Ishikawa (cell line): ENCODE measurements around the gene TINCR.

Experiments
- CEBPB ChIP-seq: IDR thresholded peaks from 2 replicates; pipeline ENCODE4 v1.6.1; 2012
- CREB1 ChIP-seq: IDR thresholded peaks from 2 replicates; pipeline ENCODE4 v1.6.1; 2012; ENCODE audit warnings: low read depth
- EGR1 ChIP-seq: IDR thresholded peaks from 2 replicates; pipeline ENCODE4 v1.6.1; 2012
- EP300 ChIP-seq: IDR thresholded peaks from 2 replicates; pipeline ENCODE4 v1.6.1; 2012; ENCODE audit warnings: borderline replicate concordance
- FOXM1 ChIP-seq: IDR thresholded peaks from 2 replicates; pipeline ENCODE4 v1.6.1; 2012; ENCODE audit warnings: low read depth, borderline replicate concordance
- MAX ChIP-seq: IDR thresholded peaks from 2 replicates; pipeline ENCODE4 v1.6.1; 2012
- NFIC ChIP-seq: IDR thresholded peaks from 2 replicates; pipeline ENCODE4 v1.6.1; 2012
- RAD21 ChIP-seq: IDR thresholded peaks from 2 replicates; pipeline ENCODE4 v1.6.1; 2012; ENCODE audit warnings: low read depth
- REST ChIP-seq: IDR thresholded peaks from 2 replicates; pipeline ENCODE4 v1.6.1; 2012; ENCODE audit warnings: low read depth, mild to moderate bottlenecking
- TAF1 ChIP-seq: IDR thresholded peaks from 2 replicates; pipeline ENCODE4 v1.6.1; 2012; ENCODE audit warnings: low read depth, mild to moderate bottlenecking
- TCF12 ChIP-seq: IDR thresholded peaks from 2 replicates; pipeline ENCODE4 v1.6.1; 2012; ENCODE audit warnings: low read depth
- TEAD4 ChIP-seq: IDR thresholded peaks from 2 replicates; pipeline ENCODE4 v1.6.1; 2012
- USF1 ChIP-seq: IDR thresholded peaks from 2 replicates; pipeline ENCODE4 v1.6.1; 2012
- YY1 ChIP-seq: IDR thresholded peaks from 2 replicates; pipeline ENCODE4 v1.6.1; 2012; ENCODE audit warnings: low read depth
- ZBTB7A ChIP-seq: IDR thresholded peaks from 2 replicates; pipeline ENCODE4 v1.6.1; 2012; ENCODE audit warnings: low read depth

The TINCR gene

GRCh38 chr19:5590151-5590864 is 22.6 kb upstream of the TINCR start:
- no peak for TF ChIP-seq USF1
- TF ChIP-seq EP300, result no peak
- TF ChIP-seq TEAD4, result no peak
- no peak for TF ChIP-seq RAD21

GRCh38 chr19:5588906-5589676 is 21.3 kb upstream of the TINCR start:
- TF ChIP-seq USF1 (no peak), REST (no peak), MAX (no peak), EP300 (no peak), TEAD4 (no peak), EGR1 (no peak), TCF12 (no peak), RAD21 (no peak), TAF1 (no peak), FOXM1 (no peak), CEBPB (no peak), ZBTB7A (no peak), CREB1 (no peak), YY1 (no peak), NFIC (no peak)

- TF ChIP-seq CEBPB, result no peak
- TF ChIP-seq USF1, result no peak
- no peak for TF ChIP-seq MAX
- TF ChIP-seq EP300, result no peak
- TF ChIP-seq FOXM1, result no peak
- TF ChIP-seq REST, result no peak
- TF ChIP-seq TCF12, result no peak
- no peak for TF ChIP-seq NFIC
These were observed 20.7 kb upstream of the TINCR start for GRCh38 chr19:5588441-5588840.

GRCh38 chr19:5587661-5588060 is 19.9 kb upstream of the TINCR start:
- TF ChIP-seq EP300 (no peak), NFIC (no peak), CREB1 (no peak), EGR1 (no peak), TAF1 (no peak), RAD21 (no peak), TEAD4 (no peak), USF1 (no peak), MAX (no peak)

GRCh38 chr19:5587071-5587455 is 19.3 kb upstream of the TINCR start:
- TF ChIP-seq CEBPB, result no peak
- no peak for TF ChIP-seq MAX
- no peak for TF ChIP-seq YY1
- no peak for TF ChIP-seq ZBTB7A
- no peak for TF ChIP-seq EGR1
- TF ChIP-seq TAF1, result no peak
- TF ChIP-seq TEAD4, result no peak
- no peak for TF ChIP-seq TCF12
- TF ChIP-seq FOXM1, result no peak
- TF ChIP-seq NFIC, result no peak
